HG03460 (cell line): ENCODE measurements around the gene AMER2.
"Not testable (repeated sequence)": the region's sequence is repeated elsewhere in the genome, so short reads cannot be mapped to it uniquely, and the experiment has no call there.

Source experiments
- ATAC-seq: cut with Tn5 transposase; IDR thresholded peaks from one replicate; pipeline ENCODE4 v1.9.1; 2021; ENCODE audit not compliant: unreplicated experiment

AMER2 gene

DNA sequence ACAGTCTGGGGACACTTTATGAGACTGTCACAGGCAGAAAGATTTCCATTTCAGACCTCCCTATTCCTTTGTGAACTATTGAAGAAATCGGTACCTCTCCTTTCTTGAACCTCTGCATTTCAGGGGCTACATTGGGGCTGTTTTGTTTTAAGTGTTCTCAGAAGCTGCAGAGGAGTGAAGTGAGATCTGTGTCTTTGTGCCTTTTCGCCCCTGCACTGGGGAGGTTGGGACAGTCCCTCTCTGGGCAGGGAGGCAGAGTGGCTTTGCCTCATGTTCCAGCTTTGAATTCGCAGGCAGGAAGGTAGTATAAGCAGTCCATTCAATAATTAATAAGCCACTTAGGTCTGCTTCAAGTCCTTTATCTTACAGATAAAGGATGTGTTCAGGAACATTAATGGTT, 9.5 kb upstream of the AMER2 start:
- ATAC-seq = peak; percentile 30

GRCh38 chr13:25180775-25181537, 8.9 kb upstream of the AMER2 start:
- ATAC-seq = peak; percentile 72

- no peak for ATAC-seq
Observed at GRCh38 chr13:25179832-25180774, 8.0 kb upstream of the AMER2 start.

- ATAC-seq = no peak
Observed at GRCh38 chr13:25179011-25179410, 6.9 kb upstream of the AMER2 start.

GRCh38 chr13:25178070-25178469, 6.0 kb upstream of the AMER2 start:
- ATAC-seq = no peak

DNA sequence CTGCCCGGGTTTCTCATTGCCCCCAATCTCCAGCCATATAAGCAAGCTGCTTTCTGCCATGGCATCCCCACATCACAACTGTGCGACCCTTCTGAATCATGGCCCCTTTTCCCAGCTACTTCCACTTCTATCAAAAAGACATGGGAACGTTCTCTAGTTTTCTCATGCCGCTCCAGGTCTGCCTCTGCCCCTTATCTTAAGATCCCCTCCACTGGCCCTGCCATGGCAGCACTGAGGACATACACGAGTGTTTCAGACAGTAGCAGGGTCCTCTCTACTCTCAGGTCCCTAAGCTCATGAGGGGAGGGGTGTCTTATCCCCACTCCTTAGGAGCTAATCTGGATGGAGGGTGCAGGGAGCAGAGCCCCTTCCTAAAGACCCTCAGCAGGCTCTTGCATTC, 5.5 kb upstream of the AMER2 start:
- no peak for ATAC-seq

DNA sequence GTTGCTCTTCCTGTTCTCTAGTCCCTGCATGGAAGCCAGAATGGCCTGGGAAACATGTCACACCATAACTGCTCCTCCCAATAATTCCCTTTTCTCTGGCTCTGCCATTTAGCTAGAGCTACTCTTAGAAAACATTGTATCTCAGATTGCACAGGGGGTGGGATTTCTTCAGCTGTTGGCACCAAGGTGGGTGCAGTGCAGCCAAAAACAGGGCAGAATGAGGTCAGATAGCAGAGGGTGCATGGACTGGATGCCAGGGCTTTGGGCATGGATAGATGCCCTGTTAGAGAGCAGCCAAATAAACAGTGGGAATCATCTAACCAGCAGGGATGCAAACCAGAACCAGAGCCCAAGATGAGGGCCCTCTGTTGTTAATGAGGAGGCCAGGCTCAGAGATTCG, 4.9 kb upstream of the AMER2 start:
- ATAC-seq = no peak

- no peak for ATAC-seq
Observed at GRCh38 chr13:25175431-25175830, 3.3 kb upstream of the AMER2 start.

GRCh38 chr13:25175026-25175425, 2.9 kb upstream of the AMER2 start:
- ATAC-seq = no peak

GRCh38 chr13:25174304-25174703, 2.2 kb upstream of the AMER2 start:
- no peak for ATAC-seq

DNA sequence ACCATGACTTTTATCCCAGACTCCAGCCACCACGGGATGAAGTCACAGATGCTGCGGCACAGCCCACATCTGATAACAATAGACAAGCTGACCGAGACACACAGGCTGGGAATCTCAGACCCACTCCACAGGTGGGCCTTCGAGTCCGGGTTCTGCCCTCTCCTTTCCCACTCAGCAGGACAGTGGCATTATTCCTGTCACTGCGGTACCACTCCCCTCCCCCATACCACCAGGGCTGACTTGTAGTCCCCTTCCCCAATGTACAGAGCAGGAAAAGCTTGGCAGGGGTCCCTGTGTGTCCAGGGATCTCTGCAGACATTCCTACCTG, 179 bp upstream of the AMER2 start:
- ATAC-seq = no peak

DNA sequence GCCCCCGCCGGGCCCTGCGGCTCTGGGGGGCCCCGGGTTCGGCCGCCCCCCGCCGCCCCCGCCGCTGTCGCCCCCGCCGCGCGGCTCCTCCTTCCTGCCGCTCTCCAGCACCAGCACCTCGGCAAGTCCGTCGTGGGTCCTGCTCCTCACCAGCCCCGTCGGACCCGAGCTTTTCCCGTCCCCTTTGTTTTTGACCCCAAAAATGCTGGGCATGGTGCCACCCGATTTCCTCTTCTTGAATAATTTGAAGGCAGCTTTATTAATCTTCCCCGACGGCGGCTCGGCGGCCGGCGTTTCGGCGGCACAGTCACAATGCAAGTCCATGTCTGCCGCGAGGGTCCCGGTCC, 945 bp downstream of the AMER2 start:
- no peak for ATAC-seq

DNA sequence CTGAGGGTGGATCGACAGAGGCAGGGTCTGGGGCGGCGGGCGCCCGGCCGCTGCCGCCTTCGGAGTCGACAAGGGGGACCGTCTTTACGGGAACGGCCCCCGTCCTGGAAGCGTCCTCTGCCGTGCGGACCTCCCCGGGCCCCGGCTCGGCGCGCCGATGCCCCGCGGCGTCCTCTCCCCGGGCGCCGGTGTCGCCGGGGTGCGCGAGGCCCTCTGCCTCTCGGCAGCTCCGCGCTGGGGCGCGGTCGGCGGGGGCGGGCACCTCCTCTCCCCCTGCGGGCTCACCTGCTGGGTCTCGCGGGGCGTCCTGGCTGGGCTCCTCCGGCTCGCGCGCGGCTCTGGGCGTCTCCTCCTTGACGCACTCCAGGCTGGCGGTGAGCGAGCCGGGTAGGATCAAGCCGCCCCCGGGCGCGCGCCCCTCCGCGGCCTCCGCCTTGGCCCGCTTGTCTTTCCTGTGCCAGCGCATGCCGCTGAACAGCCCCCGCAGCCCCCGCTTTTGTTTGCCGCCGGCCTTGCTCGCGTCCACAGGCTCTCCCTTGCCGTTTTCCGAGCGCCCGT, 1.5 kb downstream of the AMER2 start:
- no peak for ATAC-seq

- ATAC-seq = no peak
Observed at GRCh38 chr13:25169951-25170553, 2.0 kb downstream of the AMER2 start.

DNA sequence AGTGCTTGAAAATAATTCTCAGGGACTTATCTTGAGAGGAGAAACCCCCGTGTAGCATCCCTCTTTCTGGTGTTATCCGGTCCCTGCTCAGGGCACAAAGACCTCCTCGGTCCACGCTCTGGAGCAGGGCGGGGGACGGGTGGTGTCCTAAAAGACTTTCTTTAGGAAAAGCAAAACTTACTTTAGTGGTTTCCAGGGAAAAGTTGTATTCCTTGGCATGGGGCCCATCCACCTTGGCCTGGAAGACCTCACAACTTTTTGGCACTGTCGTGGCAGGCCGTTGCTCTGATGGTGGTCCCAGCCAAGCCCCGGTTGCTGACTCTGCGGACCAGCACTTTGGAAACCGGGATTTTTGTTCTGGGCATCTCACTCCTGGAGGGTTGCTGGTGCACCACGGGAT, 2.7 kb downstream of the AMER2 start:
- ATAC-seq = no peak

GRCh38 chr13:25168790-25169189, 3.3 kb downstream of the AMER2 start:
- no peak for ATAC-seq

GRCh38 chr13:25167382-25168174, 4.5 kb downstream of the AMER2 start:
- ATAC-seq = no peak

DNA sequence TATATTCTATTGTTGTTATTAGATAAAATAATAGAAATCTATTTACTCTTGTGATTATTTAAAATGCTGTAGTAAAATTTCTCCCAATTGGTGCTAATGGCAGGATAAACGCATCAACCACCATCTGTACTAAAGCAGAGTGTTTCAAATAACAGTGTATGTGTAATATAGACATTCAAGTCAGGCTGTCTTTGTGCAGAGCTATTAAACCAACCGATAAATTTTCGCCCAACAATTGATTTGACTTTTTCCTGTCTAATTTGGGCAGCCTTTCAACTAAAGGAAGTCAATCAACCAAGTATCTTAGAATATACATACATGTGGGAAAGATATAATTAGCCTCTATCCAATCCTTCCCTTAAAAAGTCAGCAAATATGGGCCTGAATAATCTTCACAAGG, 5.8 kb downstream of the AMER2 start:
- no peak for ATAC-seq

DNA sequence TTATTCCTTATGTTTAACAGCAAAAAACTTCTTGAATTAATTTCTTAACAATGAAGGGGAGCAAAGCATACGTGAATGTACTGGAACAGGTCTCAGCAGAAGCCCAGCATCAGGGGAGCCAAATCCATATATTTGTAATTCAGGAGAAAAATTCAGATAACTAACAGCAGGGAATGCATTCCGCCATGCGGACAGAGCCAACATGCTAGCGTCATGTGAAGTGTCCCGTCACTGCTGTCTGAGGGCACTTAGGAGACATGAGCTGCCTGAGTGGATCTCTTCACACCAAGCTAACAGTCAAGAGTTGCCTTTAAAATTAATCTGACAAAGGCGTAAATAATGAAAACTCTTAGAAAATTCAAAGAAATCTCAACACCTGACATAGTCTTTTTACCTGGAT, 6.4 kb downstream of the AMER2 start:
- ATAC-seq = no peak

GRCh38 chr13:25165163-25165562, 6.9 kb downstream of the AMER2 start:
- ATAC-seq = not testable (repeated sequence)

DNA sequence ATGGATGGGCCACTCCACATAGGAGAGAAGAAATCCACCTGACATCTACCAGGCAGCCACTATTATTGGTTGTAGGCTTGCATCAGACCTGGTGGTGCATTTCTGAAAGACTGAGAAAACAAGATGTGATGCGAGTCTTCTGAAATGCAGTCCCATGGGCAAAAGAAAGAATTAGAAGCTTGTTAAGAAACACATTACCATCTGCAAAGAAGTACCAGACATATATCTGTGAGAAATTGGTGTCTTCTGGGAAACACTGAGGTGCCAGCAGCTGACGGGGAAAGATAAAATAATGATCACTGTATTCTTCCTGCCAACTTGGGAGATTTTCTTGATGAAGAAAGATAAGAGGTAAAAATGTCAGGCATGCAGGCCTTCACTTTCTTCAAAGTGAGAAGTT, 14.4 kb downstream of the AMER2 start:
- no peak for ATAC-seq
